ENCODE measurements around the gene LBHD2.

LBHD2 gene

GRCh38 chr14:103068351-103069073 is 15.5 kb upstream of the LBHD2 start:
- no peaks in the 10 kb centered on the region for H3K27me3 ChIP-seq (ENCODE audit: low read length)
- H4K20me1 ChIP-seq (ENCODE audit: low read depth, low read length), result no peaks in the 10 kb centered on the region
- H3K4me3 ChIP-seq (ENCODE audit: insufficient read depth, low read length, poor library complexity, severe bottlenecking), result no peak overlapping the region
- TF ChIP-seq EZH2phosphoT487 (conservative IDR thresholded peaks at IDR 0.05; ENCODE audit: low read length), result no peak
- no peak for TF ChIP-seq CTCF (IDR thresholded peaks at IDR 0.05; ENCODE audit: insufficient read depth, low read length, poor library complexity, severe bottlenecking)
- no peak overlapping the region for H3K9ac ChIP-seq (ENCODE audit: low read length)
- H3F3A ChIP-seq (ENCODE audit: insufficient read depth), result no peaks in the 10 kb centered on the region
- no peaks in the 10 kb centered on the region for H3K9me3 ChIP-seq (ENCODE audit: insufficient read depth, low read length)
- H3K4me2 ChIP-seq (ENCODE audit: low read depth, low read length, poor library complexity, severe bottlenecking), result no peak overlapping the region
- H3K27ac ChIP-seq (ENCODE audit: low read depth, low read length), result no peak overlapping the region
- no peaks in the 10 kb centered on the region for H3K36me3 ChIP-seq (ENCODE audit: low read length)
- H3K79me2 ChIP-seq (ENCODE audit: insufficient read depth, low read length), result no peaks in the 10 kb centered on the region
- no peaks in the 10 kb centered on the region for H3K9me2 ChIP-seq (replicated peaks; ENCODE audit: insufficient read depth, low read length)
- H2AFZ ChIP-seq (ENCODE audit: low read depth, low read length, severe bottlenecking), result no peak overlapping the region

- Histone ChIP-seq H3K4me2 (ENCODE audit: low read depth, low read length, poor library complexity, severe bottlenecking) (no peak overlapping the region), H3K79me2 (ENCODE audit: insufficient read depth, low read length) (no peaks in the 10 kb centered on the region), H3K36me3 (ENCODE audit: low read length) (no peaks in the 10 kb centered on the region), H3K9me2 (replicated peaks; ENCODE audit: insufficient read depth, low read length) (no peaks in the 10 kb centered on the region), H2AFZ (ENCODE audit: low read depth, low read length, severe bottlenecking) (no peak overlapping the region), H3K27ac (ENCODE audit: low read depth, low read length) (no peak overlapping the region), H4K20me1 (ENCODE audit: low read depth, low read length) (no peaks in the 10 kb centered on the region), H3K9me3 (ENCODE audit: insufficient read depth, low read length) (no peaks in the 10 kb centered on the region), H3F3A (ENCODE audit: insufficient read depth) (no peaks in the 10 kb centered on the region), H3K9ac (ENCODE audit: low read length) (no peak overlapping the region), H3K4me3 (ENCODE audit: insufficient read depth, low read length, poor library complexity, severe bottlenecking) (no peak overlapping the region), H3K27me3 (ENCODE audit: low read length) (no peaks in the 10 kb centered on the region)
- TF ChIP-seq CTCF (IDR thresholded peaks at IDR 0.05; ENCODE audit: insufficient read depth, low read length, poor library complexity, severe bottlenecking) (no peak), EZH2phosphoT487 (conservative IDR thresholded peaks at IDR 0.05; ENCODE audit: low read length) (no peak)
Measured at GRCh38 chr14:103070263-103070885, 13.6 kb upstream of the LBHD2 start.

GRCh38 chr14:103070971-103071542 is 13.0 kb upstream of the LBHD2 start:
- no peak overlapping the region for H2AFZ ChIP-seq (ENCODE audit: low read depth, low read length, severe bottlenecking)
- H3K9me3 ChIP-seq (ENCODE audit: insufficient read depth, low read length), result no peaks in the 10 kb centered on the region
- no peaks in the 10 kb centered on the region for H3K79me2 ChIP-seq (ENCODE audit: insufficient read depth, low read length)
- no peaks in the 10 kb centered on the region for H3K36me3 ChIP-seq (ENCODE audit: low read length)
- H3K4me2 ChIP-seq (ENCODE audit: low read depth, low read length, poor library complexity, severe bottlenecking), result no peak overlapping the region
- no peaks in the 10 kb centered on the region for H3K9me2 ChIP-seq (replicated peaks; ENCODE audit: insufficient read depth, low read length)
- TF ChIP-seq EZH2phosphoT487 (conservative IDR thresholded peaks at IDR 0.05; ENCODE audit: low read length), result no peak
- no peak for TF ChIP-seq CTCF (IDR thresholded peaks at IDR 0.05; ENCODE audit: insufficient read depth, low read length, poor library complexity, severe bottlenecking)
- no peaks in the 10 kb centered on the region for H4K20me1 ChIP-seq (ENCODE audit: low read depth, low read length)
- H3F3A ChIP-seq (ENCODE audit: insufficient read depth), result no peaks in the 10 kb centered on the region
- no peaks in the 10 kb centered on the region for H3K27me3 ChIP-seq (ENCODE audit: low read length)
- H3K4me3 ChIP-seq (ENCODE audit: insufficient read depth, low read length, poor library complexity, severe bottlenecking), result no peak overlapping the region
- no peak overlapping the region for H3K27ac ChIP-seq (ENCODE audit: low read depth, low read length)
- H3K9ac ChIP-seq (ENCODE audit: low read length), result no peak overlapping the region
